H1 (cell line): ENCODE results near the gene TEAD3. TPM values are rescaled to one million over a fixed set of nuclear protein-coding genes. Genes with fewer than 3 reads are reported as not detected.
A peak's percentile ranks its signal among the peaks of the same experiment; 100 is the strongest.

Source experiments
- CTCF ChIA-PET: fragments of 300-600 bp; sonication (Branson Sonifier 250); formaldehyde crosslinking; loops from one replicate; lab custom pipeline; 2021; ENCODE audit not compliant: partially characterized antibody; lab: Charles Lee
- POLR2A ChIA-PET: fragments of 300-600 bp; sonication (Branson Sonifier 250); formaldehyde crosslinking; loops from one replicate; lab custom pipeline; 2021; ENCODE audit warnings: inconsistent platforms; ENCODE audit not compliant: partially characterized antibody; lab: Charles Lee
- DNase-seq, 2 experiments: peaks; one replicate each; pipeline versions ENCODE4 v3.0.0 to v3.0.0-alpha.2; 2010 to 2022; ENCODE audit warnings: low spot score in 2 of 2, low read depth in 1 of 2, mixed read lengths in 1 of 2
- FAIRE-seq: peaks from 2 replicates; lab custom pipeline; 2011; peaks lifted over from hg19 to GRCh38; lab: Jason Lieb, UNC
- H2AFZ ChIP-seq: 2 replicates; pipeline ENCODE4 v1.8.1; 2012; ENCODE audit warnings: low read length, inconsistent platforms
- H2AK5ac ChIP-seq: 2 replicates; pipeline ENCODE4 v1.6.1; 2013; ENCODE audit warnings: low read depth, low read length
- H2BK120ac ChIP-seq: replicated peaks from 2 replicates; pipeline ENCODE3; 2013; ENCODE audit warnings: low read depth, low read length, inconsistent platforms
- H2BK12ac ChIP-seq: 2 replicates; pipeline ENCODE4 v1.6.1; 2013; ENCODE audit warnings: low read depth, low read length
- H2BK15ac ChIP-seq: 2 replicates; pipeline ENCODE4 v1.6.1; 2013; ENCODE audit warnings: low read length
- H2BK20ac ChIP-seq: 2 replicates; pipeline ENCODE4 v1.6.1; 2013; ENCODE audit warnings: low read length
- H2BK5ac ChIP-seq: 2 replicates; pipeline ENCODE4 v1.6.1; 2013; ENCODE audit warnings: low read depth, low read length
- H3K14ac ChIP-seq: 2 replicates; pipeline ENCODE4 v1.6.1; 2013; ENCODE audit warnings: inconsistent platforms; ENCODE audit not compliant: insufficient read length
- H3K18ac ChIP-seq: 2 replicates; pipeline ENCODE4 v1.6.1; 2013; ENCODE audit warnings: low read length; ENCODE audit errors: extremely low read depth
- H3K23ac ChIP-seq: 2 replicates; pipeline ENCODE4 v1.6.1; 2013; ENCODE audit warnings: inconsistent platforms; ENCODE audit not compliant: insufficient read length
- H3K23me2 ChIP-seq: 2 replicates; pipeline ENCODE4 v1.6.1; 2013; ENCODE audit warnings: low read depth, low read length
- H3K27ac ChIP-seq: 2 replicates; pipeline ENCODE4 v1.6.1; 2011; ENCODE audit warnings: low read depth, low read length, inconsistent platforms
- H3K27me3 ChIP-seq, 4 experiments: replicated peaks in 1 of 4; 1 replicate in 1 of 4; 2 replicates in 3 of 4; pipeline versions ENCODE4 v1.6.1 to v1.8.1; 2011 to 2013; ENCODE audit warnings: low read length in 3 of 4, mild to moderate bottlenecking in 3 of 4, inconsistent platforms in 2 of 4, mixed read lengths in 2 of 4, moderate library complexity in 1 of 4; ENCODE audit not compliant: control insufficient read depth in 3 of 4, insufficient read depth in 3 of 4; ENCODE audit errors: extremely low read depth in 1 of 4
- H3K36me3 ChIP-seq, 4 experiments: 2 replicates each; pipeline versions ENCODE4 v1.6.1 to v1.8.1; 2011 to 2013; ENCODE audit warnings: mild to moderate bottlenecking in 4 of 4, low read length in 3 of 4, moderate library complexity in 2 of 4, control low read depth in 1 of 4, inconsistent platforms in 1 of 4; ENCODE audit not compliant: insufficient read depth in 4 of 4, control insufficient read depth in 2 of 4
- H3K4ac ChIP-seq: replicated peaks from 2 replicates; pipeline ENCODE3; 2013; ENCODE audit warnings: low read length, low read depth, mixed read lengths, inconsistent platforms; ENCODE audit not compliant: insufficient read length
- H3K4me1 ChIP-seq, 4 experiments: replicated peaks in 1 of 4; 1 replicate in 1 of 4; 2 replicates in 3 of 4; pipeline versions ENCODE4 v1.6.1 to v1.8.1; 2011 to 2013; ENCODE audit warnings: low read length in 3 of 4, inconsistent platforms in 2 of 4, mixed read lengths in 1 of 4; ENCODE audit not compliant: insufficient read depth in 4 of 4, control insufficient read depth in 3 of 4
- H3K4me2 ChIP-seq, 2 experiments: 2 replicates each; pipeline versions ENCODE4 v1.6.1 to v1.8.1; 2011 to 2013; ENCODE audit warnings: low read depth in 2 of 2, low read length in 2 of 2, control low read depth in 1 of 2, inconsistent platforms in 1 of 2, mild to moderate bottlenecking in 1 of 2; ENCODE audit not compliant: insufficient read depth in 1 of 2
- H3K4me3 ChIP-seq, 4 experiments: fragments of 200-600, 300-600 bp in 1 of 4; sonication (generic), shearing (Covaris generic), sonication (Bioruptor Twin) in 1 of 4; 2 replicates each; pipeline versions ENCODE4 v1.5.1 to v1.8.1; 2011 to 2016; ENCODE audit warnings: low read length in 4 of 4, low read depth in 3 of 4, control low read depth in 2 of 4, inconsistent platforms in 2 of 4, mild to moderate bottlenecking in 2 of 4, mixed read lengths in 1 of 4, moderate library complexity in 1 of 4; ENCODE audit not compliant: insufficient read depth in 2 of 4; ENCODE audit errors: extremely low read depth in 1 of 4
- H3K56ac ChIP-seq: replicated peaks from 2 replicates; pipeline ENCODE3; 2013; ENCODE audit warnings: low read depth, mild to moderate bottlenecking, mixed read lengths, low read length, inconsistent platforms; ENCODE audit not compliant: insufficient read length
- H3K79me1 ChIP-seq: 2 replicates; pipeline ENCODE4 v1.6.1; 2013; ENCODE audit warnings: low read depth, low read length, control low read depth
- H3K79me2 ChIP-seq, 2 experiments: 2 replicates each; pipeline versions ENCODE4 v1.6.1 to v1.8.1; 2012 to 2013; ENCODE audit warnings: low read length in 2 of 2, mild to moderate bottlenecking in 2 of 2, inconsistent platforms in 1 of 2; ENCODE audit not compliant: insufficient read depth in 2 of 2, control insufficient read depth in 1 of 2
- H3K9ac ChIP-seq, 4 experiments: replicated peaks in 1 of 4; 1 replicate in 1 of 4; 2 replicates in 3 of 4; pipeline versions ENCODE4 v1.6.1 to v1.8.1; 2011 to 2013; ENCODE audit warnings: low read depth in 3 of 4, low read length in 3 of 4, control low read depth in 2 of 4, mild to moderate bottlenecking in 2 of 4, moderate library complexity in 2 of 4, inconsistent platforms in 1 of 4; ENCODE audit errors: extremely low read depth in 1 of 4
- H3K9me3 ChIP-seq, 2 experiments: 2 replicates each; pipeline versions ENCODE4 v1.6.1 to v1.8.1; 2012 to 2013; ENCODE audit warnings: mild to moderate bottlenecking in 2 of 2, moderate library complexity in 2 of 2, control low read depth in 1 of 2, inconsistent platforms in 1 of 2, low read depth in 1 of 2, low read length in 1 of 2, mixed read lengths in 1 of 2; ENCODE audit not compliant: insufficient read depth in 2 of 2
- H4K20me1 ChIP-seq, 2 experiments: replicated peaks in 1 of 2; 2 replicates each; pipeline versions ENCODE3 to v1.8.1; 2011 to 2013; ENCODE audit warnings: inconsistent platforms in 2 of 2, low read length in 2 of 2, mild to moderate bottlenecking in 1 of 2; ENCODE audit not compliant: insufficient read depth in 2 of 2, control insufficient read depth in 1 of 2
- H4K5ac ChIP-seq: 2 replicates; pipeline ENCODE4 v1.6.1; 2013; ENCODE audit warnings: low read length, low read depth, mixed read lengths, inconsistent platforms; ENCODE audit not compliant: insufficient read length
- H4K8ac ChIP-seq: 2 replicates; pipeline ENCODE4 v1.8.0; 2013; ENCODE audit warnings: mild to moderate bottlenecking, moderate library complexity, low read length, inconsistent platforms; ENCODE audit not compliant: insufficient read depth; ENCODE audit errors: extremely low read depth
- H4K91ac ChIP-seq: replicated peaks from 2 replicates; pipeline ENCODE3; 2013; ENCODE audit warnings: low read length, mixed read lengths, inconsistent platforms; ENCODE audit not compliant: insufficient read length
- CTCF ChIP-seq, 3 experiments: IDR thresholded peaks; 1 replicate in 2 of 3; 2 replicates in 1 of 3; pipeline versions ENCODE4 v1.5.1 to v1.6.1; 2011; ENCODE audit warnings: low read length in 3 of 3, mild to moderate bottlenecking in 3 of 3, inconsistent platforms in 2 of 3, low read depth in 1 of 3, moderate library complexity in 1 of 3; ENCODE audit not compliant: insufficient read depth in 1 of 3; ENCODE audit errors: control extremely low read depth in 1 of 3
- EZH2 ChIP-seq: fragments of 200-600 bp; sonication (generic); IDR thresholded peaks from 2 replicates; pipeline ENCODE4 v1.7.1; 2012; ENCODE audit warnings: low read depth, mild to moderate bottlenecking, moderate library complexity, low read length, inconsistent platforms; ENCODE audit not compliant: severe bottlenecking
- POLR2AphosphoS5 ChIP-seq: IDR thresholded peaks from 2 replicates; pipeline ENCODE4 v1.6.1; 2011; ENCODE audit warnings: low read depth, low read length
- SAP30 ChIP-seq: fragments of 300-600 bp; sonication (generic); IDR thresholded peaks from 2 replicates; pipeline ENCODE4 v1.7.1; 2012; ENCODE audit warnings: low read length, moderate library complexity, mild to moderate bottlenecking, inconsistent platforms; ENCODE audit not compliant: insufficient read depth, insufficient replicate concordance
- TAF7 ChIP-seq: optimal IDR thresholded peaks from 2 replicates; pipeline ENCODE3; 2011; ENCODE audit warnings: low read depth, mild to moderate bottlenecking, inconsistent platforms, low read length, moderate library complexity, borderline replicate concordance
- WGBS, 2 experiments: shearing (Covaris generic) in 1 of 2; methylation state at CpG; one replicate each; pipeline versions ENCODE4 v1.1.6 to v1.1.7; 2013 to 2015; ENCODE audit warnings: low lambda C conversion rate in 2 of 2, mixed read lengths in 2 of 2, inconsistent platforms in 1 of 2, low coverage in 1 of 2, missing lambda C conversion rate in 1 of 2; ENCODE audit not compliant: insufficient replicate concordance in 2 of 2, insufficient coverage in 1 of 2, insufficient read length in 1 of 2; ENCODE audit errors: extremely low coverage in 1 of 2, missing lambda C conversion rate in 1 of 2; 5-methylcytosine and 5-hydroxymethylcytosine counted together
- polyA plus RNA-seq, 7 experiments: library from polyadenylated mRNA; depleted of rRNA in 3 of 7; stranded (reverse) in 5 of 7; unstranded in 2 of 7; fragments of >200 nt in 5 of 7; fragments of 200-250 nt in 2 of 7; gene quantifications; 1 replicate in 5 of 7; 2 replicates in 1 of 7; 4 replicates in 1 of 7; pipeline versions ENCODE4 v1.2.1 to v1.2.3, GENCODE V29; 2011 to 2013; ENCODE audit warnings: missing spikeins in 2 of 7, mixed read lengths in 2 of 7
- total RNA-seq: library from RNA; stranded (reverse); fragmentation: NEBNext Ultra II Directional; extraction: Animal tissue kit (Norgen Biotek cat#: 25700); gene quantifications from 2 replicates; pipeline ENCODE4 v1.2.1, GENCODE V29; 2021

Gene TEAD3
- total and polyA plus RNA-seq, 2 of the 8 experiments (the other 6 are each of a cell fraction or from before 2014, with no cell fraction given), result 20.1 to 28.7 TPM

- CTCF ChIA-PET, result interaction anchor here (0.7 to 5.5 kb wide), 11 partner anchors 7 to 180 kb away, joined by 3 to 30 read pairs (median 7); partner anchors contain the start of gene DEF6
- Histone ChIP-seq H3K9me3 (no peaks in the 10 kb centered on the region; a peak in 1 of 4 replicates), H2BK20ac (no peak overlapping the region), H2AK5ac (no peak overlapping the region; the same call in 1 of the 2 replicates), H3K23me2 (peaks cover 13% of the 10 kb centered on the region), H3K56ac (peak overlapping the region; percentile 72), H3K79me1 (peaks cover 4% of the 10 kb centered on the region; the same call in 1 of the 2 replicates), H3K18ac (peak overlapping the region; percentile 85), H4K20me1 (peaks cover 27 to 29% of the 10 kb centered on the region in 2 experiments), H3K4me2 (peak overlapping the region; percentile 98 to 99), H3K4me3 (peak overlapping the region; percentile 86 to 99 (median 92)), H2BK5ac (peak overlapping the region; percentile 94), H3K36me3 (peaks cover 24 to 56% (median 31%) of the 10 kb centered on the region in 4 experiments), H2BK15ac (no peak overlapping the region), H2BK120ac (no peak overlapping the region), H4K8ac (peak overlapping the region; percentile 100), H2AFZ (no peak overlapping the region), H3K27me3 (no peaks in the 10 kb centered on the region; a peak in 1 of 7 replicates), H4K91ac (peak overlapping the region; percentile 14), H3K14ac (no peak overlapping the region), H2BK12ac (no peak overlapping the region), H3K23ac (no peak overlapping the region), H3K4ac (peak overlapping the region; percentile 2), H4K5ac (peak overlapping the region; percentile 94), H3K27ac (peak overlapping the region; percentile 94), H3K9ac (peak overlapping the region; percentile 90 to 99 (median 98)), H3K4me1 (peaks cover 0 to 8% (median 5%) of the 10 kb centered on the region in 4 experiments; a peak in 6 of 7 replicates), H3K79me2 (peaks cover 14 to 30% of the 10 kb centered on the region in 2 experiments)
- WGBS, 2 experiments, result 2% methylated on average over 34 of the region's 37 CpGs; no CpG with 5 or more reads in 1 of the 2 experiments
- POLR2A ChIA-PET, result interaction anchor here (0.5 to 30.9 kb wide), 22 partner anchors 15 to 682 kb away, joined by 3 to 1319 read pairs (median 4); partner anchors contain the start of genes DEF6, FANCE, PPARD and TEAD3
- FAIRE-seq (no peak), DNase-seq (no peak)
- no peak for TF ChIP-seq EZH2
- no peak for TF ChIP-seq CTCF (IDR thresholded peaks at IDR 0.05; ENCODE audit: control extremely low read depth in 1 of 3, insufficient read depth in 1 of 3, low read depth in 1 of 3, low read length in 3 of 3)
- peak; percentile 26 for TF ChIP-seq TAF7
- TF ChIP-seq SAP30, result peak; percentile 23
- TF ChIP-seq POLR2AphosphoS5, result peak; percentile 64; the same call in 1 of the 2 replicates
Measured at GRCh38 chr6:35468980-35469750, 27.7 kb downstream of the TEAD3 start.
